GM18909 (cell line): ENCODE results near the gene NDUFA8.

Experiments
- ATAC-seq: cut with Tn5 transposase; IDR thresholded peaks from one replicate; pipeline ENCODE4 v1.9.1; 2021; ENCODE audit warnings: mild to moderate bottlenecking; ENCODE audit not compliant: unreplicated experiment, poor library complexity

Gene NDUFA8

GRCh38 chr9:122159026-122159924, at the start of gene NDUFA8, which contains the start of gene MORN5:
Gene NDUFA8, minus strand, starts transcription at chr9:122159779. Its CDS starts 102 bp downstream, at chr9:122159677.
Gene MORN5, plus strand, starts transcription at chr9:122159908. Its CDS starts 65 bp downstream, at chr9:122159973.
- ATAC-seq: peak; percentile 92

GRCh38 chr9:122207096-122207495, 47.5 kb upstream of the NDUFA8 start:
- ATAC-seq: no peak

- ATAC-seq: no peak
Observed at GRCh38 chr9:122206118-122207046, 46.8 kb upstream of the NDUFA8 start.

GRCh38 chr9:122205176-122205575, 45.6 kb upstream of the NDUFA8 start:
- no peak for ATAC-seq

- no peak for ATAC-seq
Observed at GRCh38 chr9:122204491-122204890, 44.9 kb upstream of the NDUFA8 start.

- no peak for ATAC-seq
Observed at GRCh38 chr9:122204055-122204454, 44.5 kb upstream of the NDUFA8 start.

GRCh38 chr9:122202111-122202510, 42.5 kb upstream of the NDUFA8 start:
- no peak for ATAC-seq

- ATAC-seq: no peak
Observed at GRCh38 chr9:122201641-122202040, 42.1 kb upstream of the NDUFA8 start.

GRCh38 chr9:122200960-122201595, 41.5 kb upstream of the NDUFA8 start:
- no peak for ATAC-seq

GRCh38 chr9:122197882-122198281, 38.3 kb upstream of the NDUFA8 start:
- no peak for ATAC-seq

- ATAC-seq: no peak
Observed at GRCh38 chr9:122197426-122197825, 37.8 kb upstream of the NDUFA8 start.

- no peak for ATAC-seq
Observed at GRCh38 chr9:122195875-122196274, 36.3 kb upstream of the NDUFA8 start.

GRCh38 chr9:122193651-122194050, 34.1 kb upstream of the NDUFA8 start:
- no peak for ATAC-seq

GRCh38 chr9:122192914-122193525, 33.4 kb upstream of the NDUFA8 start:
- no peak for ATAC-seq

- no peak for ATAC-seq
Observed at GRCh38 chr9:122192261-122192875, 32.8 kb upstream of the NDUFA8 start.

- ATAC-seq: no peak
Observed at GRCh38 chr9:122191584-122191983, 32.0 kb upstream of the NDUFA8 start.

- no peak for ATAC-seq
Observed at GRCh38 chr9:122190597-122191381, 31.2 kb upstream of the NDUFA8 start.

GRCh38 chr9:122188369-122188768, 28.8 kb upstream of the NDUFA8 start:
- no peak for ATAC-seq
